GM19099 (cell line): ENCODE data around the gene ZNRF3.

ENCODE experiments used
- POLR2A ChIP-seq: IDR thresholded peaks from 3 replicates; pipeline ENCODE4 v1.6.1; 2011; ENCODE audit warnings: low read depth; ENCODE audit not compliant: insufficient read length; ENCODE audit errors: extremely low read depth

ZNRF3 gene

GRCh38 chr22:29053048-29053702 is 169.8 kb downstream of the ZNRF3 start:
- no peak for TF ChIP-seq POLR2A

GRCh38 chr22:29054251-29054767 is 170.9 kb downstream of the ZNRF3 start:
- TF ChIP-seq POLR2A = no peak

DNA sequence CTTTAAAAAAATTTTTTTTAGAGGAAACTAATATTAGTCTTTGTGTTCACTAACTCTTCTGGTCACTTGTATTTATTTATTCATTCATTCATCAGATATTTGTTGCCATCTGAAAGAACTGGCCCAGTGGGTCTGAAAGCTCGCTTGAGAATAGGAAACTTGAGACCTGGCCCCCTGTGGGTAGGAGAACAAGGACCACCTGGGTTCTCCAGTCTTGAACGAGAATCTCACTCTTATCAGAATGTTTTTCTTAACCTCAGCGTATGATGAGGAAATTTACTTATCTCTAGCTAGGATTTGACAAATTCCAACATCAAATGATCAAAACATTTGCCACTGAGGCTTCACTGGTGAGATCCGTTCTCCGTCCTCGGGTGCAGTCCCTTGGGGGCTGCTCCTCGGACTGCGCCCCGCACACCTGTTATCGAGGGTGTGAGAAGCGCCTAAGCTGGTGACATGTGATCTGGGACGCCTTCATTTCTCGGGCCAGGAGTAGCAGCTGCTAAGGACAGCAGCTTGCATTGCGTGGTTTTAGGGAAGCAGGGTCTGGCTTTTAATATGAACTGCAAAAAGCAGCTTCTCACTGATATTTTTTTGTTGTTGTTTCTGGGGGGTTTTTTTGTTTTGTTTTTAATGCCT is 171.9 kb downstream of the ZNRF3 start:
- TF ChIP-seq POLR2A = no peak

DNA sequence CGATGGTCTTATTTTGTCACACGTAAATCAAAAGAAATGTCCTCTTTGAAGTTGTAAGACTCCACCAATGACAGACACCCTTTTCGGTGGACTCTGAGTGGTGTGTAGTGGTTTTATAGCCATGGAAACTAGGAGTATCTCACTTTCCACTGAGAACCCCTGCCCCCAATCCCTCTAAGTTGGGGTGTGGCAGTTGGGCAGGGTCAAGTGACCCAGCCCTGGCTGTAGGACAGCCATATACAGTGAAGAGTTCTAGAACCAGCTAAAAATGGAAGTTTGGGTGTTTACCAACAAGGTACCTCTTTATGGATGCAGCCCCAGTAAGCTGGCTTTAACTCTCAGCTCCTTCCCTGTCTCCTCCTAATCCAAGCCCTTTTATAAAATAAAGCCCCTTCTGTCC is 173.1 kb downstream of the ZNRF3 start:
- TF ChIP-seq POLR2A = no peak

DNA sequence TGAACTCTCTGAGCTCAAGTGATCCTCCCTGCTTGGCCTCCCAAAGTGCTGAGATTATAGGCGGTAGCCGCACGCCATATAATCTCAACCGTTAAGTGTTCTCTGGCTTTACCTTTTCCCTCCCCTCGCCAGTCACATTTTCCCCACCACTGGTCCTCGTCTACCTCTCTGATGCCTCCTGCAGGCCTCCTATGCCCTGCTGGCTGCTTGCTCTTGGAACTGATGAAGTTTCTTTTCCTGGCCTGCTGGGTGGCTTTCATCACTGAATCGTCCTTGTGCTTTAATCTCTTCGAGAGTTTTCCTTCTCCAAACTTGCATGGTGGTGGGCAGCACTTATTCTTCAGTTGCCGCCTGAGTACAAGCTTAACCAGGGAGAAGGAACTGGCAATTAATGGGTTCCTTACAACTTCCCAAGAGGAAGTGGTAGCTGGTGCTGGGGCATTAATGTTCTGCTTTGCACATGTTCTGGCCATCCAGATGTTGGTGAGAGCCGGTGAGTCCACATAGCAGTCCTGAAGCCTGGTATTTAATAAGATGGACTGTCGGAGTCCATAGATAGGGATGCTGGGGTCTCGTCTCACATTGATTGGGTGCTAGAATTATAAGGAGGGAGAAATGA is 177.0 kb downstream of the ZNRF3 start:
- no peak for TF ChIP-seq POLR2A

DNA sequence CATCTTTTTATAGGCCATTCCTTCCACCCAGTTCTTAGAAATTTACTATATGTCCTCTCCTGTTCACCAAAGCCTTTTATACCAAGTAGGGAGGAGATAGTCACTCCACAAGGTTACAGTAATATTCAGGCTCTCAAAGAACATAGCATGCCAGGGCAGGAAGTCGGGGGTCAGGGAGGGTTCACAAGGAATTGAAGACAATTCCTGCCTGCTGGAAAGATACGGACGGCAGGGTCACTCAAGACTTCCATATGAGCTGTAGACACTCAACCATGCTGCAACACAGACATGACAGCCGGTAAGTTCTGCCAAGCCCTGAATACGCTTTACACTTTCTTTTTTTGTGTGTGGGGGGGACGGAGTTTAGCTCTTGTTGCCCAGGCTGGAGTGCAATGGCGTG is 177.6 kb downstream of the ZNRF3 start:
- TF ChIP-seq POLR2A = no peak

GRCh38 chr22:29061773-29062172 is 178.4 kb downstream of the ZNRF3 start, which contains the start of gene C22orf31:
C22orf31 (minus strand) TSS chr22:29061831; CDS start chr22:29061792, 39 bp downstream.
- TF ChIP-seq POLR2A = no peak

GRCh38 chr22:29062286-29062821 is 179.0 kb downstream of the ZNRF3 start:
- TF ChIP-seq POLR2A = no peak

DNA sequence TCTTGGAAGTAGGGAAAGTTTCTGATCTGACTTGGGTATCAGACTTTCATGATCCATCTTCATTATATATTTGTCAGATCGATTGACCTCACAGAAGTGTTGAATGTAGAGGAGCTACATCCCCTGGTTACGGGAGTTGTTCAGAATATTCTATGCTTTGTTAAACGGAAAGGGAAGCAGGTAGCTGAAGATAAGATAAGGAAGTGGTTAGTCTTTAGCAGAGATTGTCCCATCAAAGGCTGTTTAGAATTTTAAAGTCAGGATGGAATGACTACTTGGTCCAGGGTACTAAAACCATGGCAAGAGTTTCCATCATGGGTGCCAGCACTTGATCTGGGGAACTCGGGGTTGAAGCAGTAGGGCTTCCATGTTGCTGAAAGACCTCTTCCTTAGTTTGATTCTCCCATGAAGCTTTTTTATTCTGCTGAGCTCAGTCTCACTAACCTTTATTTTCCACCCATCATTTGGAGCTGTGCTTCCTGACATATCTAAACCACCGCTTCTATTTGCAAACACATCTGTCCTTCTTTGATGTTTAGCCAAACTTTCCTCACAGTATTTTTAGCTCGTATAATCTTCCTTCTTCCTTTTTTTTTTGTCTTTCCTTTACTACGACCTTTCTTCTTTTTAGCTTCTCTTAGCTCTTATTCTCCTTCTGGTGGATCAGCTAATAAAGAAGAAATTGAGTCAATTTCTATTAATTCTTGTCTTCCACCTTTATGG is 182.3 kb downstream of the ZNRF3 start:
- no peak for TF ChIP-seq POLR2A

DNA sequence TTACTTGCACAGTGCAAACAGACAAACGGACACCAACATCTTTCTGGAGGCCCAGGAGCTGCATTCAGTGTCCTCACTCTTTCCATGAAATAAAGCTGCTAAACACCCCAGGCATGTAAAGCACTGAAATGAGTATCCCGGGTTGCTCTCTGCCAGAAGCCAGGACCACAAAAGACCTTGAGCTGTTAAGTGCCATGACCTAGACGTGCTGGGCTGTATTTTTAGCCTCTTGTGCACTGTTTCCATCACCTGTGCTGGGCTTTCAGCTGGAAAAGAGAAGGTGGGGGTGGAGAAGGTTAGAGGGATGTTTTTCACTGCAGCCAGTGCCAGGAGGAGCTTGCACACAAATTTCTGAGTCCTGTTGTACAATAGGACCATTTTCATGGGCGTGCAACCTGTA is 186.1 kb downstream of the ZNRF3 start:
- TF ChIP-seq POLR2A = no peak

- TF ChIP-seq POLR2A = no peak
Observed at GRCh38 chr22:29070490-29070889, 187.1 kb downstream of the ZNRF3 start.

GRCh38 chr22:29071261-29072045 is 188.1 kb downstream of the ZNRF3 start:
- peak; percentile 32 for TF ChIP-seq POLR2A

- TF ChIP-seq POLR2A = no peak
Observed at GRCh38 chr22:29072193-29072978, 189.0 kb downstream of the ZNRF3 start.
